Ascending aorta (tissue), 2 donors: ENCODE measurements around the gene HHIPL2. TPM values are rescaled to one million over a fixed set of nuclear protein-coding genes. Genes with fewer than 3 reads are reported as not detected.

ENCODE experiments used
- DNase-seq, 2 donors: peaks; one replicate each; pipeline ENCODE4 v3.0.0-alpha.2; 2019; ENCODE audit warnings: low spot score in 2 of 2
- H3K27ac ChIP-seq, 2 donors: fragments of 200-600 bp; sonication (generic); one replicate each; pipeline ENCODE4 v1.5.1; 2016 to 2017; ENCODE audit warnings: mild to moderate bottlenecking in 1 of 2
- H3K27me3 ChIP-seq: fragments of 200-600 bp; sonication (generic); one replicate; pipeline ENCODE4 v1.5.1; 2017
- H3K36me3 ChIP-seq, 2 donors: fragments of 200-600 bp; sonication (generic); one replicate each; pipeline ENCODE4 v1.5.1; 2016
- H3K4me1 ChIP-seq, 2 donors: fragments of 200-600 bp; sonication (generic); one replicate each; pipeline ENCODE4 v1.5.1; 2016 to 2017; ENCODE audit warnings: mild to moderate bottlenecking in 1 of 2
- H3K4me3 ChIP-seq, 2 donors: fragments of 200-600 bp; sonication (generic); one replicate each; pipeline ENCODE4 v1.5.1; 2016 to 2017; ENCODE audit warnings: mild to moderate bottlenecking in 1 of 2
- H3K9me3 ChIP-seq, 2 donors: fragments of 200-600 bp; sonication (generic); one replicate each; pipeline ENCODE4 v1.5.1; 2016
- CTCF ChIP-seq, 3 experiments: fragments of 200-600 bp in 2 of 3; fragments of 450-650 bp in 1 of 3; sonication (generic) in 2 of 3; IDR thresholded peaks; one replicate each; pipeline ENCODE4 v1.5.1; 2016 to 2019; ENCODE audit warnings: antibody characterized with exemption in 3 of 3, mild to moderate bottlenecking in 1 of 3, moderate library complexity in 1 of 3
- intact Hi-C: fragments of 100-400 bp; cut with DNase I; formaldehyde crosslinking; loops from one replicate; pipeline ENCODE4 v1.15.1; 2023
- total RNA-seq: library from RNA; depleted of rRNA; stranded (reverse); fragments of >200 nt; gene quantifications from one replicate; pipeline ENCODE4 v1.1.0, GENCODE V29; 2016

HHIPL2 gene
- total RNA-seq, 1 donor from 2014 or later, result not detected

GRCh38 chr1:222588135-222588534 is 40.2 kb upstream of the HHIPL2 start:
- Histone ChIP-seq H3K36me3 (peaks cover 0 to 13% of the 10 kb centered on the region in 2 donors), H3K27ac (no peak overlapping the region), H3K27me3 (no peaks in the 10 kb centered on the region), H3K4me1 (peaks cover 3 to 20% of the 10 kb centered on the region in 2 donors), H3K4me3 (peak overlapping the region in 1 of 2 donors; percentile 72), H3K9me3 (no peaks in the 10 kb centered on the region)
- DNase-seq, result no peak
- no peak for TF ChIP-seq CTCF (IDR thresholded peaks at IDR 0.05)
- intact Hi-C loops, result no loop called here

GRCh38 chr1:222586842-222587241 is 38.9 kb upstream of the HHIPL2 start:
- H3K9me3 ChIP-seq, result no peaks in the 10 kb centered on the region
- no peak for TF ChIP-seq CTCF (IDR thresholded peaks at IDR 0.05)
- DNase-seq, result no peak
- intact Hi-C loops, result no loop called here
- no peak overlapping the region for H3K27ac ChIP-seq
- no peak overlapping the region for H3K4me3 ChIP-seq
- peaks cover 3 to 20% of the 10 kb centered on the region in 2 donors for H3K4me1 ChIP-seq
- no peaks in the 10 kb centered on the region for H3K27me3 ChIP-seq
- peaks cover 0 to 26% of the 10 kb centered on the region in 2 donors for H3K36me3 ChIP-seq

- H3K9me3 ChIP-seq, result no peaks in the 10 kb centered on the region
- no peak overlapping the region for H3K27ac ChIP-seq
- peaks cover 0 to 9% of the 10 kb centered on the region in 2 donors for H3K4me1 ChIP-seq
- H3K27me3 ChIP-seq, result no peaks in the 10 kb centered on the region
- H3K36me3 ChIP-seq, result peaks cover 0 to 31% of the 10 kb centered on the region in 2 donors
- no peak overlapping the region for H3K4me3 ChIP-seq
- DNase-seq, result no peak
- TF ChIP-seq CTCF (IDR thresholded peaks at IDR 0.05), result no peak
- intact Hi-C loops, result no loop called here
Measured at GRCh38 chr1:222583079-222583478, 35.2 kb upstream of the HHIPL2 start.

GRCh38 chr1:222582099-222582774 is 34.3 kb upstream of the HHIPL2 start:
- no peaks in the 10 kb centered on the region for H3K27me3 ChIP-seq
- H3K4me1 ChIP-seq, result peaks cover 0 to 7% of the 10 kb centered on the region in 2 donors
- intact Hi-C loops, result no loop called here
- no peak for TF ChIP-seq CTCF (IDR thresholded peaks at IDR 0.05)
- H3K36me3 ChIP-seq, result peaks cover 0 to 32% of the 10 kb centered on the region in 2 donors
- no peak for DNase-seq
- no peak overlapping the region for H3K4me3 ChIP-seq
- H3K27ac ChIP-seq, result no peak overlapping the region
- no peaks in the 10 kb centered on the region for H3K9me3 ChIP-seq

GRCh38 chr1:222579316-222579715 is 31.4 kb upstream of the HHIPL2 start:
- peaks cover 8 to 35% of the 10 kb centered on the region in 2 donors for H3K36me3 ChIP-seq
- no peak overlapping the region for H3K4me3 ChIP-seq
- DNase-seq, result no peak
- intact Hi-C loops, result no loop called here
- no peak overlapping the region for H3K27ac ChIP-seq
- H3K27me3 ChIP-seq, result no peaks in the 10 kb centered on the region
- no peak for TF ChIP-seq CTCF (IDR thresholded peaks at IDR 0.05)
- peaks cover 0 to 7% of the 10 kb centered on the region in 2 donors for H3K4me1 ChIP-seq
- no peaks in the 10 kb centered on the region for H3K9me3 ChIP-seq
